Calu3 (cell line): Measurements from ENCODE around the gene IFRD2. TPM values are rescaled to one million over a fixed set of nuclear protein-coding genes. Genes with fewer than 3 reads are reported as not detected.
A peak's percentile ranks its signal among the peaks of the same experiment; 100 is the strongest.

ENCODE experiments used
- BruUV-seq: library from RNA; stranded (reverse); fragments of 400-500 nt; replicated peaks from 2 replicates; lab custom pipeline; 2021; lab: Mats Ljungman, UMichigan
- CTCF ChIA-PET: fragments of 300-600 bp; sonication (Branson Sonifier 250); formaldehyde crosslinking; loops from one replicate; lab custom pipeline; 2022; ENCODE audit warnings: antibody characterized with exemption; lab: Charles Lee
- DNase-seq: peaks from one replicate; pipeline ENCODE4 v3.0.0; 2022
- H3K27ac Mint-ChIP-seq: one replicate; pipeline ENCODE4 v1.8.0; 2022; ENCODE audit warnings: mixed read lengths; ENCODE audit not compliant: unreplicated experiment
- H3K27me3 Mint-ChIP-seq: one replicate; pipeline ENCODE4 v1.8.0; 2022; ENCODE audit warnings: mixed read lengths; ENCODE audit not compliant: unreplicated experiment
- H3K36me3 Mint-ChIP-seq: one replicate; pipeline ENCODE4 v1.8.0; 2022; ENCODE audit warnings: mild to moderate bottlenecking, moderate library complexity, mixed read lengths; ENCODE audit not compliant: insufficient read depth, unreplicated experiment
- H3K4me1 Mint-ChIP-seq: one replicate; pipeline ENCODE4 v1.8.0; 2022; ENCODE audit warnings: mild to moderate bottlenecking, low read depth, mixed read lengths; ENCODE audit not compliant: unreplicated experiment
- H3K4me3 Mint-ChIP-seq: one replicate; pipeline ENCODE4 v1.8.0; 2022; ENCODE audit warnings: mild to moderate bottlenecking, low read depth, moderate library complexity, mixed read lengths; ENCODE audit not compliant: unreplicated experiment
- H3K9me3 Mint-ChIP-seq: one replicate; pipeline ENCODE4 v1.8.0; 2022; ENCODE audit warnings: low read depth, mixed read lengths; ENCODE audit not compliant: unreplicated experiment
- CTCF ChIP-seq: fragments of 200-600 bp; IDR thresholded peaks from one replicate; pipeline ENCODE4 v1.8.0; 2022; ENCODE audit warnings: antibody characterized with exemption; ENCODE audit not compliant: unreplicated experiment
- intact Hi-C: fragments of 100-400 bp; cut with micrococcal nuclease; formaldehyde crosslinking; loops from one replicate; pipeline ENCODE4 v1.10.0; 2022; ENCODE audit not compliant: unreplicated experiment
- total RNA-seq: library from RNA; stranded (reverse); gene quantifications from 2 replicates; pipeline ENCODE4 v1.2.3, GENCODE V29; 2022

The IFRD2 gene
- total RNA-seq, 1 experiment from 2014 or later, result 121 TPM

GRCh38 chr3:50322386-50323091, 30.3 kb upstream of the IFRD2 start, which contains the start of gene HYAL2:
HYAL2 (minus strand) TSS chr3:50322745; CDS start chr3:50320489, 2,256 bp downstream.
- intact Hi-C loops, result loop anchor here (10.0 kb wide), 1 partner anchor 48 kb away; the partner anchor contains the start of gene LSMEM2
- no peak for TF ChIP-seq CTCF
- no peaks in the 10 kb centered on the region for H3K9me3 Mint-ChIP-seq
- CTCF ChIA-PET, result no interaction called here
- no TSS peak for BruUV-seq
- peak within 1 kb of the TSS; percentile 94 for H3K27ac Mint-ChIP-seq
- no peaks in the 10 kb centered on the region for H3K27me3 Mint-ChIP-seq
- H3K4me3 Mint-ChIP-seq, result peak within 1 kb of the TSS; percentile 74
- no peak for DNase-seq
- no peaks in the 10 kb centered on the region for H3K4me1 Mint-ChIP-seq
- H3K36me3 Mint-ChIP-seq, result peaks cover 38% of the 10 kb centered on the region

- TF ChIP-seq CTCF, result no peak
- Mint-ChIP-seq H3K27me3 (no peaks in the 10 kb centered on the region), H3K36me3 (peaks cover 37% of the 10 kb centered on the region), H3K4me1 (peaks cover under 1% of the 10 kb centered on the region), H3K9me3 (no peaks in the 10 kb centered on the region), H3K4me3 (peak overlapping the region; percentile 74), H3K27ac (no peak overlapping the region)
- CTCF ChIA-PET, result no interaction called here
- intact Hi-C loops, result loop anchor here (10.0 kb wide), 1 partner anchor 47 kb away; the partner anchor contains the start of gene LSMEM2
- no peak for DNase-seq
- BruUV-seq, result no TSS peak
Measured at GRCh38 chr3:50322115-50322385, 29.8 kb upstream of the IFRD2 start.

GRCh38 chr3:50321336-50322114, 29.3 kb upstream of the IFRD2 start:
- peak overlapping the region; percentile 94 for H3K27ac Mint-ChIP-seq
- no peaks in the 10 kb centered on the region for H3K27me3 Mint-ChIP-seq
- CTCF ChIA-PET, result interaction anchor here (0.5 to 0.7 kb wide), 4 partner anchors 15 to 62 kb away, joined by 3 to 5 read pairs (median 4); partner anchors contain the start of genes CYB561D2 and NPRL2
- peak overlapping the region; percentile 74 for H3K4me3 Mint-ChIP-seq
- H3K36me3 Mint-ChIP-seq, result peaks cover 37% of the 10 kb centered on the region
- no TSS peak for BruUV-seq
- intact Hi-C loops, result loop anchor here (10.0 kb wide), 1 partner anchor 47 kb away; the partner anchor contains the start of gene LSMEM2
- H3K4me1 Mint-ChIP-seq, result peaks cover 6% of the 10 kb centered on the region
- peak; percentile 91 for DNase-seq
- TF ChIP-seq CTCF, result peak; percentile 12
- no peaks in the 10 kb centered on the region for H3K9me3 Mint-ChIP-seq

GRCh38 chr3:50320853-50321335, 28.7 kb upstream of the IFRD2 start:
- TF ChIP-seq CTCF, result no peak
- Mint-ChIP-seq H3K4me3 (peak overlapping the region; percentile 74), H3K9me3 (no peaks in the 10 kb centered on the region), H3K4me1 (peaks cover 12% of the 10 kb centered on the region), H3K27ac (peak overlapping the region; percentile 94), H3K36me3 (peaks cover 41% of the 10 kb centered on the region), H3K27me3 (no peaks in the 10 kb centered on the region)
- peak; percentile 84 for DNase-seq
- no TSS peak for BruUV-seq
- CTCF ChIA-PET, result interaction anchor here (0.5 to 0.7 kb wide), 4 partner anchors 15 to 61 kb away, joined by 3 to 5 read pairs (median 4); partner anchors contain the start of genes CYB561D2 and NPRL2
- intact Hi-C loops, result loop anchor here (10.0 kb wide), 1 partner anchor 46 kb away; the partner anchor contains the start of gene LSMEM2
